ENCODE measurements around the gene SEC14L6.
"Not testable (repeated sequence)": the region's sequence is repeated elsewhere in the genome, so short reads cannot be mapped to it uniquely, and the experiment has no call there.

SEC14L6 gene

GRCh38 chr22:30546616-30547015 lies at the start of gene SEC14L6:
TSS of gene SEC14L6 (minus strand) at chr22:30546741. CDS start at chr22:30546682, 59 bp downstream.
- no peak within 1 kb of the TSS for H3K4me3 ChIP-seq (ENCODE audit: low read depth, low read length)

DNA sequence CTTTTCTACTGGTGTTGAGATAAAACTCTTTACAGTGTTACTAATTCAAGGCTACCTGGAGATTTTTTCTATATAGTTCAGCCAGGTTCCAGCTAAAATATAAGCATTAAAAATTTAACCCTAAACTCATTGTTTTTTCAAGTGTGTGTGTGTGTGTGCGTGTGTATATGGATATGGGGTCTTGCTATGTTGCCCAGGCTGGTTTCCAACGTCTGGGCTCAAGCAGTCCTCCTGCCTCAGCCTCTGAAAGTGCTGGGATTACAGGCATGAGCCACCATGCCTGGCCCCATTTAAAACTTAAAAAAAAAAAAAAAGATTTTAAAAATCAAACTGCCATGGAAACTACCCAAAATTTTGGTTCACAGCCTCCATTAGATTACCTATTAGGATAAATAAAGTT lies 49.7 kb upstream of the SEC14L6 start:
- no peak overlapping the region for H3K4me3 ChIP-seq (ENCODE audit: low read depth, low read length)

- H3K4me3 ChIP-seq (ENCODE audit: low read depth, low read length) = not testable (repeated sequence)
Observed at GRCh38 chr22:30592360-30592713, 45.8 kb upstream of the SEC14L6 start.

- H3K4me3 ChIP-seq (ENCODE audit: low read depth, low read length) = peak within 1 kb of the TSS; percentile 100
Observed at GRCh38 chr22:30591588-30592359, 45.2 kb upstream of the SEC14L6 start, which contains the start of gene PES1. TSS of gene PES1 (minus strand) at chr22:30591910. CDS start at chr22:30591833, 77 bp downstream.

GRCh38 chr22:30591191-30591587 lies 44.6 kb upstream of the SEC14L6 start:
- peak overlapping the region; percentile 100 for H3K4me3 ChIP-seq (ENCODE audit: low read depth, low read length)

- H3K4me3 ChIP-seq (ENCODE audit: low read depth, low read length) = no peak overlapping the region
Observed at GRCh38 chr22:30586414-30586813, 39.9 kb upstream of the SEC14L6 start.

DNA sequence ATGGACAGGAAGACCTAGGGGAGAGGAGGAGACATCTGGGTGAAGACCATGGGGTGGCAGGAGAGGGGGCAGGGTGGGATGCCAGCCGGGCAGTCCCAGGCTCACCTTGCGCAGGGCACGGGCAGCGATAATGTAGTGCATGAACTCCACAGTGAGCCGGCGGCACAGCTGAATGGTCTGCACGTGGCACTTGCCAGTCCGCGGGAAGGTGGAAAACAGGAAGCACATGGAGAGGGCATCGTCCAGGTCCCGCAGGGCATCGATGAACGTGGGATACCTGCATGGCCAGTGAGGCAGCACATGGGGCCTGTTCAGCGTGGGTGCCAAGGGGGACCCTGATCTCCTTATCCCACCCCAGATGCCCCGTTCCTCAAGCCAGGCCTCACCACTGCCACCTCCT lies 37.9 kb upstream of the SEC14L6 start:
- no peak overlapping the region for H3K4me3 ChIP-seq (ENCODE audit: low read depth, low read length)

DNA sequence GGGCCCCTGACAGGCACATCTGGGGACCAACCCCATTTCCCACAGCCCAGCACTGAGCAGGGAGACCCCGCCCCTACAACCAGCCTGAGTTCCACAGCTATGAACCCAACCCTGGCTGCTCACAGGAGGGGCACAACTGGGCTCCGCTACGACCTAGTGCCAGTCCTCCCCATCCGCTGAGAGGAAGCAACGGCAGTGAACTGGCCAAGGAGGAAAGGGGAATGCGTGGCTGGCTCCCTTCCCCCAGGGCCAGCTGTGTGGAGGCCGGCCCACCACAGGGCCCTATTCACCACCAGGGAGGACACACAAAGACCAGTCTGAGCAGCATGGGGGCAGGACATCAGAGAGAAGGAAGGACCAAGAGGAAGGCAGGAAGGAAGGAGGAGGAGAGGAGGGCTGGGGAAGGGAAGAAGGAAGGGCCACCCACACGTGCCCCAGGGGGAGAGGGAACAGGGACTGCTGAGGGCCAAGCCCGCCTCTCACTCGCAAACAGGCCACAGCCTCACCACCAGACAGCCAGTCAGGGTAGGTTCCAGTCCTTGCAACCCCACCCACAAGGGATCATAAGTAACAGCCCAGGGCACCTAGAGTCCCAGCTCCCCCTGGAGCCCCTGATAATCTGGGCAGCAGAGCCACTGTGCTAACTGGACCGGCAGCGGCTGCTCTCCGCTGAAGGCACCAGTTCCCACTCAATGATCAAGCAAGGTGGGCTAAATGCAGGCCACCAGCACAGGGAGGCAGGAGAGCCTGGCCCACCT lies 36.4 kb upstream of the SEC14L6 start:
- no peak overlapping the region for H3K4me3 ChIP-seq (ENCODE audit: low read depth, low read length)

- H3K4me3 ChIP-seq (ENCODE audit: low read depth, low read length) = no peak overlapping the region
Observed at GRCh38 chr22:30582051-30582450, 35.5 kb upstream of the SEC14L6 start.

DNA sequence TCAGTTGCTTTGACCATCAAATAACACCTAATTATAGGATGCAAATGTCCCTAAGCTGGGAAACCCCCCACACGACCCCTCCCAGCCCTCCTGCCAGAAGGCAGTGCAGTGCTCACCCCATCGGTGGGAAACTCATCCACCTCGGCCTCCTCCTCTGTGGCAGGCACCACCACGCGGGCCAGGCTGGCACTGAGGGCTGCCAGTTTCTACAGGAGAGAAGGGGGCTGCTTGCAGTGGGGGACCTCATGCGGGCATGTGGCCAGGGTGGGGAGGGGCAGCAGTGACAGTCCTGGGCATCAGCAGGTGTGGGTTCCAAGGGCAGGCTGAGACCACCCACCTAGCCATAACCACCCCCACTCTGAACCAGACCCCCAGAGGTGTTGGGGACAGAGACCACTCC lies 34.4 kb upstream of the SEC14L6 start:
- no peak overlapping the region for H3K4me3 ChIP-seq (ENCODE audit: low read depth, low read length)

GRCh38 chr22:30578481-30578880 lies 31.9 kb upstream of the SEC14L6 start:
- H3K4me3 ChIP-seq (ENCODE audit: low read depth, low read length) = no peak overlapping the region

GRCh38 chr22:30575859-30576258 lies 29.3 kb upstream of the SEC14L6 start:
- no peak overlapping the region for H3K4me3 ChIP-seq (ENCODE audit: low read depth, low read length)

DNA sequence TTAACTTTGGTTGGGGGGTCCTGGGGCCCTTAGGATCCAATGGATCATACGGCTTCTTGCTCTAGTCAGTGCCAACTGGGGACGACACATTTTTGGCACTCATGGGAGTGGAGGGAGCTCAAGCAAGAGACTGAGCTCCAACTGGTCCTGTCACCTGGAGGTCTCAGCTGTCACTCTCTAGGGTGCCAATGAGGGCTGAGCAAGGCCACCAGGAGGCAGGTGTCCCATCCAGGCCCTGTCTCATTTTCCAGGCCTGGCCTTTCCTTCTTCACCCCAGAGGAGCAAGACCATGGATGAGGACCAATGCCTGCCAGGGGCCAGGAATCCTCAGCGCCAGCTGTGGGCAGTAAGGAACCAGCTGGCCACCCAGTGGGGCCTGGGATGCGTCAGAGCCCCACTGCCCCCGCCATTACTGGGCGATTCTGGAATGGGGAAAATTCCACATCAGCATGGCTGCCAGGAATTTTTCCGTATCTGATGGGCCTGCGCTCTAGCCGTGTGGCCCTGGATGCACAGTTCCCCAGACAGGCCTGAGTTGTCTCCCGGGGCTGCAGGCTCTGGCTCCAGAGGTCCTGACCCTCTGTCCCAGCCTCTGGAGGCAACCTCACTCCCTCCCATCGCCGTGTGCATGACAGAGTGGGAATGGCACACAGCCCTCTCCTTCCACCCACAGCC lies 28.6 kb upstream of the SEC14L6 start:
- H3K4me3 ChIP-seq (ENCODE audit: low read depth, low read length) = peak overlapping the region; percentile 27

GRCh38 chr22:30574095-30574981 lies 27.8 kb upstream of the SEC14L6 start, which contains the start of gene GAL3ST1:
TSS of gene GAL3ST1 (minus strand) at chr22:30574665. CDS start at chr22:30557392, 17,273 bp downstream.
- peak within 1 kb of the TSS; percentile 62 for H3K4me3 ChIP-seq (ENCODE audit: low read depth, low read length)

DNA sequence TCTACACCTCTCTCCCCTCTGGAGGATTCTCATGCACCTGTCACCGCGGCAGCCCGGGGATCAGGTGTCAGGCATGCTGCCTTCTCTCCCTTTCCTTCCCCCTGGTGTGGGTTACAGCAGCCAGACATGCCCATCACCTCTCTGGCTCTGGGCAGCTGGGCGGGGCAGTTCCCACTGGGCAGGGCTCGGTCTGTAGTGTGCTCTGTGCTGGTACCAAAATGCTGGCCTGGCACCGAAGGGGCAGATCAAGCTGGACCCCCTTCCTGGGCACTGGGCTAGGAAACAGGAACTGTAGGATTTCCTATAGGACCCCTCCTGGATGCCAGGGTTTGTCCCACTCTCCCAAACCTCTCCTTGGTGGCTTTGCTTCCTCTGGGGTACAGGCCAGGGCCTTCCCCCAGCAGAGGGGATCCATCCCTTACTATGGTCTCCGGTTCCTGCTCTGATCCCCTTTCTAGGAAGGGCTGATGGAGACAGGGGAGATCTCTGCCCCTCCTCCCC lies 27.1 kb upstream of the SEC14L6 start:
- H3K4me3 ChIP-seq (ENCODE audit: low read depth, low read length) = peak overlapping the region; percentile 62

DNA sequence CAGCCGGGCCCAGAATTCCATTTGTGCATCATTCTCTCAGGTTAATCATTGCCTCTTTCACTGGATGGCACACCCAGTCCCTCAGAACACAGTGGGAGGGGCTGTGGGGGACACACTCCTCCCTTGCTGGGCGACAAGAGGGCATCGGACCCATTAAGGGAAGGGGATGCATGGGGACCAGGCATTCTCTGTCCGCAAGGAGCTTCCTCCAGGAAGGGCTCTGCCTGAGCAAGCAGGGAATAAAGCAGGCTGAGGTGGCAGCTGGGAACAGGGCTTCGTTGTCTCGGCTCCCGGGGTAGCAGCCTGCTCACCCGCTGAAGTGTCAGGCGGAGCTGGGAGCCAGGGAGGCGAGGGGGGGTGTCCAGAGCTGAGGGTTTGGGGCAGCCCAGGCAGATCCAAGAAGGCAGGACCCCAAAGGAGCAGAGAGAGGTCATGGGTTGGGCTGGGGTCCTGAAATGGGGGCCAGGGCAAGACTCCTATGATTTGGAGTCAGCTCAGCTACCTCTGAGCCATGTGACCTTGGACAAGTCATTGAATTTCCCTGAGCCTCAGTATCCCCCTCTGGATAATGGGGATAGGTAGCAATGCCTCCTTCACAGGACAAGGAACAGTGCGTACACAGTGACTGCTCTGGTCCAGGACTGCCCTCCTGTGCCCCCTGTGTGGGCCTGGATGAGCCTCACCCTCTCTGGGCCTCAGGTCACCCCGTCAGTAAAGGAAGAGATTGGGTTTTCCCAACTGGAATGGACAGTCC lies 26.5 kb upstream of the SEC14L6 start:
- H3K4me3 ChIP-seq (ENCODE audit: low read depth, low read length) = no peak overlapping the region

DNA sequence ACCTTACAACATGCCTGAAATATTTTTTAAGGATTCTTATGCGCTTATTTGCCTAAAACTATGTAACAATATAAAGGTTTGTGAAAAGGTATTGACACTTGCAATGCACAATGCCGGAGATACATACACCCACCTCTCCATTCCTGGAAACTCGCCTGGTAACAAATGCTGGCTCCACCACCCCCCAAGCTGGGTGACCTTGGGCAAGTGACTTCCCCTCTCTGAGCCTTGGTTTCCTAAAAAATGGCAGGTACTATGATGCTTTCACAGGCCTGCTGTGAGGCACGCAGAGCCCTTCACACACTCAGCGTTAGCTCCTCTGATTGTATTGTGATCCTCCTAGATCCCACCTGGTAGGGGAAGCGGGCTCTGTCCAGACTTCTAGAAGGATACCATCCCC lies 25.7 kb upstream of the SEC14L6 start:
- no peak overlapping the region for H3K4me3 ChIP-seq (ENCODE audit: low read depth, low read length)

- H3K4me3 ChIP-seq (ENCODE audit: low read depth, low read length) = no peak overlapping the region
Observed at GRCh38 chr22:30569674-30570202, 23.2 kb upstream of the SEC14L6 start.

- H3K4me3 ChIP-seq (ENCODE audit: low read depth, low read length) = no peak overlapping the region
Observed at GRCh38 chr22:30568137-30568805, 21.7 kb upstream of the SEC14L6 start.

Data from iPS-11a (cell line).